KOPT-K1 (cell line): ENCODE data around the gene HS6ST2.

Experiments
- H3K27ac ChIP-seq: fragments of 200-600 bp; sonication (generic); 2 replicates; pipeline ENCODE4 v1.5.1; 2016; ENCODE audit warnings: antibody characterized with exemption, mild to moderate bottlenecking, low read depth, low read length; ENCODE audit not compliant: poor library complexity, severe bottlenecking
- H3K36me3 ChIP-seq: fragments of 200-600 bp; sonication (generic); 2 replicates; pipeline ENCODE4 v1.5.1; 2017; ENCODE audit warnings: antibody characterized with exemption, mild to moderate bottlenecking, low read length, moderate library complexity; ENCODE audit not compliant: insufficient read depth
- H3K9me3 ChIP-seq: fragments of 200-600 bp; sonication (generic); 2 replicates; pipeline ENCODE4 v1.5.1; 2017; ENCODE audit warnings: antibody characterized with exemption, low read length, mild to moderate bottlenecking; ENCODE audit not compliant: insufficient read depth, poor library complexity, severe bottlenecking

HS6ST2 gene

DNA sequence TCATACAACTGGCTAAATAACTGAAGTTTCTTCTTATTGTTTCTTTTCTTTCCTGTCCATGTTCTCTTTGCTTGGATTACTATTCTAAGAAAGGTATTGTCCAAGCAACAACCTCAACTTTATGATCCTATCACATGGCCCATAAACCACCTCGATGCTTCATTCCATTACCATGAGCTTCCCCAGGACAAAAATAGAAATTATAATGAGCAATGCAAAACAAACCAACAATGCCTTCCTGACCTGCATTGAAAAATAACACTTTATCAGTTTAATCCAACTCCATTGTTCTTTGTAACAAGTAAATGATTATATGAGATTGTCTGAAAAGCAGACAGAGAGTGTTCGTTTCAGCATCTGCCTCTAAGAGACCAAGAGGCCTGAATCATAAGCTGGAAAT, 148.8 kb downstream of the HS6ST2 start:
- H3K36me3 ChIP-seq = no peaks in the 10 kb centered on the region
- H3K27ac ChIP-seq = no peak overlapping the region
- no peaks in the 10 kb centered on the region for H3K9me3 ChIP-seq

DNA sequence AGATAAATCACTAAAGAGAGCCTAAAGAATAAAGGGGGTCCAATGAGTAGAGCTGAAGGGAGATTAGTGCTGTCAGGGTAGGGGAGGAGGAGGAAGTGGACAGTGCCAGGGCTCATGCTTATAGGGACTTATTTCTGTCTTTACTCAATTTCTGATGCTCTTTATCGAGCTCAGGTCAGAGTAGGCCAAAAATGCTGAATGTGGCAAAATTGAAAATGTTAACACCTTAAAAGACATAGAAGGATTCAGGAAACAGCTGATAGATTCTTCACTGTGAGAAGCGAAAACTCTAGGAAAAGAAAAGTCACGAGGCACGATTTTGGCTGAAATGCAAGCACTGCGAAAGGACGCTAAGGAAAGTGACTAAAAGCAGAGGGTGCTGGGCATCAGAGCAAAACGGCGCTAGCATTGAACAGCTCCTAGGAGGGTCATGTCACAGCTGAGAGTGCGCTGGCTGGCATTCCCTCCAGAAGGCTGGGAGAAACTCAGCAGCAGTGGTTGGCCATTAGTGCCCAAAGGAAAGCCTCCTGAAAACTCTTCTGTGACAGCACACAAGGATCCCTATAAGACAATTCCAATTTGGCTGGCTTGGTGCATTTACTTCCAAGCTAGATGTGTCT, 150.9 kb downstream of the HS6ST2 start:
- no peaks in the 10 kb centered on the region for H3K36me3 ChIP-seq
- H3K9me3 ChIP-seq = no peaks in the 10 kb centered on the region
- H3K27ac ChIP-seq = no peak overlapping the region

- Histone ChIP-seq H3K9me3 (no peaks in the 10 kb centered on the region), H3K27ac (no peak overlapping the region), H3K36me3 (no peaks in the 10 kb centered on the region)
Observed at GRCh38 chrX:132802033-132802432, 156.4 kb downstream of the HS6ST2 start.

- no peaks in the 10 kb centered on the region for H3K36me3 ChIP-seq
- H3K9me3 ChIP-seq = no peaks in the 10 kb centered on the region
- H3K27ac ChIP-seq = no peak overlapping the region
Observed at GRCh38 chrX:132795181-132795580, 163.2 kb downstream of the HS6ST2 start.

- Histone ChIP-seq H3K36me3 (no peaks in the 10 kb centered on the region), H3K9me3 (no peaks in the 10 kb centered on the region)
Observed at GRCh38 chrX:132791714-132792113, 166.7 kb downstream of the HS6ST2 start.

GRCh38 chrX:132790329-132790728, 168.1 kb downstream of the HS6ST2 start:
- Histone ChIP-seq H3K36me3 (no peaks in the 10 kb centered on the region), H3K9me3 (no peaks in the 10 kb centered on the region), H3K27ac (no peak overlapping the region)

More at GRCh38 chrX:132791714-132792113, 166.7 kb downstream of the HS6ST2 start:
- no peak overlapping the region for H3K27ac ChIP-seq

- Histone ChIP-seq H3K36me3 (no peaks in the 10 kb centered on the region), H3K9me3 (no peaks in the 10 kb centered on the region), H3K27ac (no peak overlapping the region)
Observed at GRCh38 chrX:132786217-132786616, 172.2 kb downstream of the HS6ST2 start.

DNA sequence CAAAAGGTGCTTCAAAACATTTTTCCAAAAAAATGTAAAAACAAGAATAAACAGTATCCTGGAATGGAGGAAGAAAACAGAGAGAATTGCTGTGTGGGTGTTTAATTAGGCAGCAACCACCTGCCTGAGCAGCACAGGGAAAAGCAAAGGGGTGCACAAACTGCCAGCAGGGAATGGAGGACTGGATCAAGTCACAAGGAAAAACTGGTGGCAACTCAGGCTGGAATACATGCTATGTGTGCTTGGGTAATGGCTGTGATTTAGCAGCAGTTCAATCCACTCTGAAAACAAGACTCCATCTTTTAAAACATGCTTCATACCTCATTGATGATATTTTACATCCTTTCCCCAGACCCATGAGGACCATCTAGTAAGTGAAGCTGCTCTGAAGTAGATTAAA, 179.5 kb downstream of the HS6ST2 start:
- H3K9me3 ChIP-seq = no peaks in the 10 kb centered on the region
- no peak overlapping the region for H3K27ac ChIP-seq
- H3K36me3 ChIP-seq = no peaks in the 10 kb centered on the region

- H3K9me3 ChIP-seq = no peaks in the 10 kb centered on the region
- H3K36me3 ChIP-seq = no peaks in the 10 kb centered on the region
- no peak overlapping the region for H3K27ac ChIP-seq
Observed at GRCh38 chrX:132776486-132777210, 181.8 kb downstream of the HS6ST2 start.

- Histone ChIP-seq H3K27ac (no peak overlapping the region), H3K9me3 (no peaks in the 10 kb centered on the region), H3K36me3 (no peaks in the 10 kb centered on the region)
Observed at GRCh38 chrX:132775263-132775823, 183.1 kb downstream of the HS6ST2 start.

- H3K27ac ChIP-seq = no peak overlapping the region
- H3K9me3 ChIP-seq = no peaks in the 10 kb centered on the region
- H3K36me3 ChIP-seq = no peaks in the 10 kb centered on the region
Observed at GRCh38 chrX:132774010-132774714, 184.3 kb downstream of the HS6ST2 start.

- Histone ChIP-seq H3K36me3 (no peaks in the 10 kb centered on the region), H3K27ac (no peak overlapping the region), H3K9me3 (no peaks in the 10 kb centered on the region)
Observed at GRCh38 chrX:132769609-132770008, 188.8 kb downstream of the HS6ST2 start.

- Histone ChIP-seq H3K9me3 (no peaks in the 10 kb centered on the region), H3K27ac (no peak overlapping the region), H3K36me3 (no peaks in the 10 kb centered on the region)
Observed at GRCh38 chrX:132766452-132766851, 192.0 kb downstream of the HS6ST2 start.

GRCh38 chrX:132763528-132763927, 194.9 kb downstream of the HS6ST2 start:
- Histone ChIP-seq H3K9me3 (no peaks in the 10 kb centered on the region), H3K36me3 (no peaks in the 10 kb centered on the region), H3K27ac (no peak overlapping the region)

DNA sequence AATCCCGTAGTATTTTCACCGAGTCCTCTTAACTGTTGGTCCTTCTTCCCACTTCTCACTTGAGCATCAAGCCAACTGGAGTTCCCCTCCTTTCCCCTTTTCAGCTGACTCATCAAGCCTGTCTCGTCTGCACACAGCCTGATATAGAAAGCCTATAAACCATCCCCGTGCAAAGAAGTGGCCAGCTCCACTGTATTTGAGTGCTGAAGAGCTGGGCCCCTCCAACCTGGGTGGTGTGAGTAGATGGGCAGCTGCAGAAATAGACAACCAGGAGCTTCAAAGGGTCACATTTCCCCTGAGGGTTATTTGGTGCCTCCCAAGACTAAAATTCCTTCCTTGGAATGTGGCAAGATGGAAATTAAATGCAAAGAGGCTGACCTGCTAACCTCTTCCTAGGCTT, 199.7 kb downstream of the HS6ST2 start:
- Histone ChIP-seq H3K9me3 (no peaks in the 10 kb centered on the region), H3K36me3 (no peaks in the 10 kb centered on the region), H3K27ac (no peak overlapping the region)
